ENCODE data around the gene TSPYL4.
A peak's percentile ranks its signal among the peaks of the same experiment; 100 is the strongest.
"Not testable (repeated sequence)": the region's sequence is repeated elsewhere in the genome, so short reads cannot be mapped to it uniquely, and the experiment has no call there.

The TSPYL4 gene
- 94.5 to 112 (median 104) reads per million in 4 donors for total RNA-seq

DNA sequence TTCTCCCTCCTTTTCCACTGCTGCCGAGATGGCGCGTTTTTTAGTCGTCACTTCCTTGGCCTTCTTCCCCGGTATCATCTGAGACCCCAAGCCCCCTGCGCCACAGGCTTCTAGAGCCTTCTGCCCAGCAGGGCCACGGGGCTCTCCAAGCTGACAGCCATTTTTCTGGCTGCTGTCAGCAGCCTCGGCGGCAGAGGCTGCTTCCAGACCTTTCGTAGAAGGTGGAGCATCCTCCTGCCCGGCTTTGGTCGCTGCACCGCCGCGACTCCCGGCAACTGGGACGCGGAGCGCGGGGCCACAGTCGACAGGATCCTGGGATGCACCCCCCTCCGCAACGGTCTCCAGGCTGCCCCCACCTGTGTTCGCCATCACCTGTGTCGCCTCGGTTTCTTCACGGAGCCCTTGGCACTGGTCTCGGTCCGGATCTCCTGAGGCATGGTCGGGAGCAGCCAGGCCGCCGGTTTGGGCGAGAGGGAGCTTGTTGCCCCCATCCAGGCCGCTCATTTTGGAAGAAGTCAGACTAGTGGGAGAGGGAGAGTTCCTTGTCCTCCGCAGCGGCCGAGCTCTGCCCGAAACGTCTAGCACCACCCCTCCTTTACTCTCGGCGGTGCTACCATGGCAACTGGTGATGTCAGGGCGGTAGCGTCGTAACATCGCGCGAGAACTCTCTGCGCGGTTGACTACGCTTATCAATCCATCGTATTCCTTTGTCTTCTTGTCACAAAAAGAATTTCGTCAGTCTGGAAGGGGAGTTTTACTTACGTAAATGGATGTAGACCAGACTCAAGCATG is at the start of gene TSPYL4:
Gene TSPYL4, minus strand, starts transcription at position 571 of the 792 bp plus-strand sequence. Its CDS starts 67 bp downstream, at position 504.
- peak; percentile 82 to 92 (median 90) for DNase-seq

- no peak for DNase-seq
Measured at GRCh38 chr6:116301104-116301503, 47.2 kb upstream of the TSPYL4 start.

DNA sequence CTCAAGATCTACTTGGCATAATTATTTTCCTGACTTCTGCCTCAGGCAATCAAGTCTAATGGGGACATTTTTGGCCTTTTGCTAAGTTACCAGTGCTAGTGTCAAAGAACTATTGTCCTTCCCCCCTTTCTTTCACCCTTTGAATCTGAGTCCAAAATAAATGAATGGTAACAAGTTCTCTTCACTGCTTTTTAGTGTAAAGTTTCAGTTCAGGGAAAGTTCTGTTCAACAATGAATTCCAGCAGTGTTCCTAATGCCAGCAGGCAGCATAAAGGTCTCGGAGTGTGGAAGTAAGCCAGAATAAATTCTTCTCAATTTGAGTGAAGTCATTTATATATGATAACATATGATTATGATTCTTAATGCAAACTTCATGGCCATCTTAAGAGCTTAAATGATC is 46.7 kb upstream of the TSPYL4 start:
- no peak for DNase-seq

DNA sequence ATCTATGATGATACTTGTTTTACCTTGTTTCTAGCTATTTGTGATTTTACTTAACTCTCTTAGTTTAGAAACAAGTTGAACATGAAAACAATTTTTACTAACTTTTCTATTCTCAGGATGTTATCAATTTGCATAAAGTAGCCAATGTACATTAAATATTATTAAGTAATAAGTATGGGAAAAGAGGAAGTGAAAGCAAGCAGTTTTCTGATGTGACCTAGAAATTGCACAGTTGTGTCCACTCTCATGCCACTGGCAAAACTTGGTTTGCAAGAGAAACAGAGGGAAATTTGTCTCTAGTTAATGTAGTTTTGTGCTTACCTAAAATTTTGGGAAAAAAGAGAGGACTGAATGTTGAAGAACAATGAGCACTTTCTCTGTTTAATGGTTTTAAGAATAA is 45.1 kb upstream of the TSPYL4 start:
- DNase-seq = no peak

- no peak for DNase-seq
Measured at GRCh38 chr6:116298273-116298672, 44.4 kb upstream of the TSPYL4 start.

GRCh38 chr6:116292553-116292952 is 38.7 kb upstream of the TSPYL4 start:
- no peak for DNase-seq

DNA sequence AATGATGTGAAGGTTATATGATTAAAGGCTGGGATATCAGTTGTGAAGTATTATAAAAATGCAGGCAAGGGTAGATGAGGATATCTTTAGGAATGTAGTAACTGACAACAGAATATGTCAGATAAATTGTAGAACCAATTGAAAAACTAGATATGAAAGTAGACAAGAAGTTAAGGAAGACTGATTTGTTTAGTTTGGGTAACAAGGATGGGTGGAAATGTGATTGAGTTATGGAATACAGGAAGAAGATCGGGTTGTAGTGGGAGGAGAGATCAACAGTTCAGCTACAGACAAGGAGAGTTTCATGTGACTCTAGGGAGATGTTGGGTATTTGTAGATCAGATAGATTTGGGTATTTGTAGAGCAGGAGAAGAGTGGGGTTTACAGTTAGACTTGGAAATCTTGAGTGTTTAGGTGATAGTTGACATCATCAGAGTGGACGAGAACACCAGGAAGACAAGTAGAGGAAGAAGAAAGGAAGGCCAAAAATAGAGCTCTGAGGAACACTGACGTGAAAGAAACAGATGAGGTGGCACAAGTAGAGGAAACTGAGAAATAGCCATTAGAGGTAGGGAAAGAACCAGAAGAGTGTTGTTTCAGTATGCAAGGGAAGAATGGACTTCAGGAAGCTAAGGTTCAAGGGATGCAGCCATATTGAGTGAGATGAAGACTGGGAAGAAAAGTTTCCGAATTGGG is 38.0 kb upstream of the TSPYL4 start:
- no peak for DNase-seq

DNA sequence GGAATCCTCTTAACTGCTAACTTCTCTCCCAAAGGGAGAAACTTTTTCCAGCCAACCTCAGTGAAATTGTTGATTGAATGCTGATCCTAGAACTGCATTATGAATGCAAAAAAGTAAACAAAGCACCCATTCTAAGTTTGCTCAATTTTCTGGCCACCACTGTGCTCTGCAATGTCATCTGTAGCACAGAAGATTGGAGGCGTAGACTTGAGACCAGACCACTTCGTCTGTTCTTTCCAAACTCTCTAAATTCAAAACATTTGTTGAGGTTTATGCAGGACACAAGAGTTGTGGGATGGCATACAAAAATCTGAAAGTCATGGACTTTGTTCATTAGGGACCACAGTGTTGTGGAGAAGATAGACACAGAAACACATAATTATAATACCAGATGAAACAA is 36.9 kb upstream of the TSPYL4 start:
- DNase-seq = no peak

- DNase-seq = no peak
Measured at GRCh38 chr6:116289876-116290275, 36.0 kb upstream of the TSPYL4 start.

DNA sequence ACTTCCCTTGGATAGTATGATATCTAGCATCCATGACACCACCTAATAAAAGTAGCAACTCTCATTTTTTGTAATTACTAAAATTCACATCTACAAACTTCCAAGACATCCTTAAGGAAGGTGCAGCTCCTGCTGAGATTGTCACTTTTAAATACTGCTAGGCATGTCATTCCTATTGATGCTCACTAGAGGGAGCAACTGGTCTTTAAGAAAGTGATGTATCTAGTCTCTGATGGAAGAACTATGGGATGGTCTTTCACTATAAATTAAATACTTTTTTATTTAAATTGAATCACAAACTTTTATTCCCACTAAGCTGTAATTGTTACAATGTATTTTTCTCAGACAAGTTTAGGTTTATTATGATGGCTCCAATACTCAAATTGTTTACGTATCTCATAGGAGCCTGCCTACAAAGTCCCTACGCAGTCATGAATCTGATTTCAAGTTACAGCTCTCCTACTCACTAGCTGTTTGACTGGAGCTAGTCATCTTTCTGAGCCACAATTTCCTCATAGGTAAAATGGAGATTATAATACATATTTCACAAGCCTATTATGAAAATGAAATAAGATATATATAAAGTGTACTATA is 33.9 kb upstream of the TSPYL4 start:
- peak in 1 of 5 donors; percentile 22 for DNase-seq

- DNase-seq = peak in 1 of 5 donors; percentile 11
Measured at GRCh38 chr6:116286773-116287358, 33.0 kb upstream of the TSPYL4 start.

- not testable (repeated sequence) for DNase-seq
Measured at GRCh38 chr6:116284984-116285383, 31.1 kb upstream of the TSPYL4 start.

DNA sequence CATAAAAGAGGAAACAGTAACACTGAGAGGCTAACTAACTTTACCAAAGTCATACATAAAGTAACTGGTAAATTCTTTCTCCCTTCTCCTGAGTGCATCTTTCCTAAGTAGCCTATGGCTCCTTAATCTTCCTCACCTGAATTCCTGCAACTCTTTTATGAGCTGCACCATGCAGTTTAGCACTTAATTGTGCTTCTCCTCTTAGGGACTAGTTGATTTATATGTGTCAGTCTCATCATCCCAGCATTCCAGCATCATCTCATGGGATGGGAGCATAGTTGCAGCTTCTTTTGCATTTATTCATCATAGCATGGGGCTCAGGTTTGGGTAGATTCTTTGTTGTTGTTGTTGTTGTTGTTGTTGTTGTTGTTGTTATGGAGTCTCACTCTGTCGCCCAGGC is 29.3 kb upstream of the TSPYL4 start:
- DNase-seq = no peak

DNA sequence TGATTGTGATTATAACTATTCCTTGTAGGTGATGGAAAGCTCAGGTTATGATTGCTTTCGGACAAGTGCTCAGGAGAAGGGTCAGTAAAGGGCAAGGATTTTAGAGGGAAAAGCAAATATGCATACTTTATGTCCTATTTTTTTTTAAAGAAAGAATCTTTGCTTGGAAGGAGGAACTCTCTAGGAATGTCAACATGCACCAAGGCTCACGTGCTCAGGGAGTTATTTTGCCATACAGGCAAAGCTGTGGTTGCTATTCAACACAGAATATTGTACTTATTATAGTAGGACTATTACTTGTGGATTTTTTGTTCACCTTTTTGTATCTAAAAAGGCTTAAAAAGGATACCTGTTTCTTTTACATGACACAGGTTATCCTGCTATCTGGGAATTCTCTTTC is 28.8 kb upstream of the TSPYL4 start:
- no peak for DNase-seq

- DNase-seq = no peak
Measured at GRCh38 chr6:116280933-116281316, 27.1 kb upstream of the TSPYL4 start.

DNA sequence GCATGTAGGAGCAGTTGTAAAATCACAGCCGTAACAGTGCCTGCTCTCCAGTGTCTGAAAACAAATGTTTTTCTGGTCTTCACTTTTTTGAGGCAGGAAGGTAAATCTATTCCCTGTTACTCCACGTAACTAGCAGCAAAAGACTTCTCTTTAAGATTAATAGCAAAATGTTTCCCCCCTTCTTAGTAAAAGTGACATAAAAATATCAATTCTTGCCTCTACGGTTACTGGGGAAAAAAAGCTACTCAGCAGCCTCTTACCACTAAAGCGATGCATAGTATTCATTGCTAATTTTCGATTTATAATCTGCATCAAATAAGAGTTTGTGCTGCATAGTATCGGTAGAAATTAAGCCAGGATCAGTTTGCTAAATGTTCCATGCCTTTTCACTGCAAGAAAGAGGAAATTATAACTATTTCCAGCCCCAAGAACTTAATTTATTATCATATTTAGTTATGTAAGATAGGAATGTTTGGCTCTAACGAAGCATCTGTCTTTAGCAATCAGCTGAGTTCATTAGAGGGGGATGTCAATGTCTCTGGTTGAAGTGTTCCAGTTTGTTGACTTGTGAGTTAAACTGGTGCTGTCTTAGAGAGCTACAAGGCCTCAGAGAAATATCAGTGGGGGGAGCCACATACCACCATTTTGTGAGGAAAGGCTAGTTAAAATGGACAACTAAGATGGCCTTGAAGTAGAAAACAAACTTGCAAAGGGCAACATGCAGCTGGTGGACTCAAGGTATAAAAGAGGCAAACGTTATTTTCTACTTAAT is 26.5 kb upstream of the TSPYL4 start:
- no peak for DNase-seq

GRCh38 chr6:116279232-116280160 is 25.6 kb upstream of the TSPYL4 start, which contains the start of gene TSPYL1:
Gene TSPYL1 (minus strand): TSS chr6:116279930. CDS start chr6:116279830, 100 bp downstream.
- DNase-seq = peak; percentile 86 to 95 (median 93)

DNA sequence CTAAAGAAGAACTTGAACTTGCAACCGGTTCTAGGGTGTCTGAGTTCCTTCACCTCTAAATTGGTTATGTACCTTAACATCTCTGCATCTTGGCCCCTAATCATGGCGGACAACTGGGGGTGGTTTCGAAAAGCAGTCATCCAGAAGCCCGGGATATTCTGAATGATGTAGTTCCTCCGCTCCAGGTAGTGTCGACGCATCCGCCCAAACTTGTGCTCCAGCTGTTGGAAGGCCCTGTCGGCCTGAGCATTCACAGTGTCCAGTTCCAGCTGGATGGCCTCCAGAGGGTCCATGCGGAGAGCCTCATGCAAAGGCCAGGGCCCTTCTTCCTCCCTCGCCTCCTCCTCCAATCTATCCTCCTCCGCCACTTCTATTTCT is 25.0 kb upstream of the TSPYL4 start:
- DNase-seq = no peak

DNA sequence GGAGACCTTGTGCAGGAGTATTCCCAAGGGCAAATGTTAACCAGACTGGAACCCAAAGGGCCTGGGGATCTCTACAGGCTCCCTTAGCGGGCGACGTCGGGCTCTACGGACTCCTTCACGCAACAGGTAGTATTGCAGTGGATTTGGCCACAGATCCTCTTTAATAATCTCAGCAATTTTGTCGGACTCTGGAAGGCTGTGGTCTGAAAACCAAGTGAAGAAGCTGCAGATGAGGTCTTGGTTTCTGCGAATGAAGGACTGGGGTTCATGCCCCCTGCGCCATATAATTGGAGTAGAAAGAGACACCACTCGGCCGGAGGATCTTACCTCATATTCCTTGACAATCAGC is 24.6 kb upstream of the TSPYL4 start:
- no peak for DNase-seq

GRCh38 chr6:116277124-116277523 is 23.2 kb upstream of the TSPYL4 start:
- no peak for DNase-seq

GRCh38 chr6:116271149-116271708 is 17.4 kb upstream of the TSPYL4 start:
- no peak for DNase-seq
